Retina (tissue), 1 donor: Measurements from ENCODE around the gene IFT20.
A peak's percentile ranks its signal among the peaks of the same experiment; 100 is the strongest.
"Not testable (repeated sequence)": the region's sequence is repeated elsewhere in the genome, so short reads cannot be mapped to it uniquely, and the experiment has no call there.

Experiments
- DNase-seq: peaks from one replicate; pipeline ENCODE4 v3.0.0-alpha.2; 2016

IFT20 gene

GRCh38 chr17:28363776-28364650 is 28.7 kb upstream of the IFT20 start:
- no peak for DNase-seq

- no peak for DNase-seq
Observed at GRCh38 chr17:28363186-28363585, 27.9 kb upstream of the IFT20 start.

GRCh38 chr17:28357901-28358197 is 22.6 kb upstream of the IFT20 start:
- DNase-seq: no peak

GRCh38 chr17:28357061-28357900 is 22.0 kb upstream of the IFT20 start, which contains the start of gene POLDIP2:
TSS of gene POLDIP2 (minus strand) at chr17:28357527. CDS start at chr17:28357448, 79 bp downstream.
- peak; percentile 96 for DNase-seq

- DNase-seq: no peak
Observed at GRCh38 chr17:28350271-28350670, 15.0 kb upstream of the IFT20 start.

DNA sequence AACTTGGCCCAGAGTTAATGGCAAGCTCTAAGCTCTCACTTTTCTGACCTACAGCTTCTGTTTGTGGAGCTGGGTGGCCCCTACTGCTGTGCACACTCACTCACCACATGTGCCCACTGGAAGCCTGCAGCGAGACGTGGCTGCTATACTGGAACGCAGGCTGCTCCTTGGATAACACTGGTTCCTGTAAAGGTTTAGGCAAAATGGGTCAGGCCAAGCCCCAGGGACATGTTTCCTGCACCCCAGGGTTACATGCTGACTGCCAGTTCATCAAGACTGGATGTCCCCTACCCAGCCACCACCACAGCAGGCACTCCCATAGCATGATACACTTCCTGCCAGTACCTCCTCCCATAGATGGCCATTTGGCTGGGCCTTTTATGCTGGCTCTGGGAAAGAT is 13.7 kb upstream of the IFT20 start:
- no peak for DNase-seq

- no peak for DNase-seq
Observed at GRCh38 chr17:28347261-28347891, 12.1 kb upstream of the IFT20 start.

- DNase-seq: no peak
Observed at GRCh38 chr17:28346746-28347246, 11.5 kb upstream of the IFT20 start.

DNA sequence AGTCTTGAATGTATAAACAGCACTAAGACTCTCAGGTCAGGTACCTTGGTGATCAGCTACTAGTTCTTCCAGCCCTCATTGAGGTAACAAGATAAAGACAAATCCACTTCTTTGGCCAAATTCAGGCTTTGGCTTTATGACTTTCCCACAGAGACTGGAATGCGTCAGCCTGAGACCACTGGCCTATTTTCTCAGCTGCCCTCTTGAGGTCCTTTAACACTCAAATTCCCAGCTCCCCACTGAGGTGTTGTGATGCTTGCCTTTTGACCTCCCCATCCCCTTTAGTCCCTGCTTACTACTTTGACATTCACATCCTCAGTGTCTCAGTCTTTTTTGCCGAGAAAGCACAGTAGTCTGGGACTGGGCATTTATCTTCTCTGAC is 10.9 kb upstream of the IFT20 start:
- DNase-seq: no peak

DNA sequence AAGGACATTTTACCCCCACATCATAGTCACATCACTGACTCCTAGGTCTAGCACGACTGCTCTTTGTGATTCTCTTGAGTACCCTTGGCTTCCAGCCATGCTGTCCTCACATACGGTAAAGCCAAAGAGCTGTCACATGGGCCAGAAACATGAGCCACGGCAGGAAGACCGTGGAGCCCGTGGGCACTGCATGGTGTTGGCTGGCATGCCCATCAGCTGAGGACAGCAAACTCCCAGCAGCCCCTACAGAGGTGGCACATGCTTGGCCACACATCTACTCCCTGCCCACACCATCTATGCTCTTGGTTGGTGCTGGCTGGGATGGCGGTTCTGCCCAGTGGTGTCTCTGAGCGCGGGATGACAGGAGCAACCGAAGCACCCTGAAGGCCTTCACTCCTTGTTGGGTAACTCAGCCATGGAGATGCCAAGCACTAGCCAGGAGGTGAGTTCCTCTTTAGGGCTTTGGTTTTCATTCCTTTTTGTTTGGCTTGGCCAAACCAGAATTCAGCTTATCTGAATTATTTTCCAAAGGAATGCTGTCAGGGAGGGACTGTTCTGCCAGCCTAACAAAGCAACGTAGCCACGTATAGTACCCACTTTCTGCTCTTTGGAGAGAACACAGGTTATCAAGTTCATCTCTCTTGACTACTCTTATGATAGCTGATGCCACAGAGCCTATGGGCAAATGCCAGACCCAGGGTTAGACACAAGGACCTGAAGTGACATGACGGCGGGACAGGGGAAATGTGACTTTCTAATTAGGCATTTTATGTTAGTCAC is 10.3 kb upstream of the IFT20 start:
- no peak for DNase-seq

- DNase-seq: no peak
Observed at GRCh38 chr17:28344435-28344901, 9.2 kb upstream of the IFT20 start.

DNA sequence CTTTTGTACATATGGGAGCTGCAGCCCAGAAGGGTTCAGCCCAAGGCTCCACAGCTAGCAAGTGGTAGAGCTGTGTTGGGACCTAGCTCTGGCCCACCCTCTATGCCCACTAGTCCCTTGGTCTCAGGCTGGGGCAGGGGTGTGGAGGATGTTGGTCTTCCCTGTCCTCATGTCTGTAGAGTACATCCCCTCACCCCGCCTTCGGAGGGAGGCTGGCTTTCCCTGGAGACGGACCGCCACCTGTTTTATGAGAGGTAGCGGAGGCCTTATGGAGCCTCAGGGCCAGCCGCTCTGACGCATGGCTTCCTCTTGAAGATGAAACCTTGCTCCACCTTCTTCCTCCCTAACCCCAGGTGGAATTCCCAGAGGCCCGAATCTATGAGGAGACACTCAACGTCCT is 8.7 kb upstream of the IFT20 start:
- no peak for DNase-seq

DNA sequence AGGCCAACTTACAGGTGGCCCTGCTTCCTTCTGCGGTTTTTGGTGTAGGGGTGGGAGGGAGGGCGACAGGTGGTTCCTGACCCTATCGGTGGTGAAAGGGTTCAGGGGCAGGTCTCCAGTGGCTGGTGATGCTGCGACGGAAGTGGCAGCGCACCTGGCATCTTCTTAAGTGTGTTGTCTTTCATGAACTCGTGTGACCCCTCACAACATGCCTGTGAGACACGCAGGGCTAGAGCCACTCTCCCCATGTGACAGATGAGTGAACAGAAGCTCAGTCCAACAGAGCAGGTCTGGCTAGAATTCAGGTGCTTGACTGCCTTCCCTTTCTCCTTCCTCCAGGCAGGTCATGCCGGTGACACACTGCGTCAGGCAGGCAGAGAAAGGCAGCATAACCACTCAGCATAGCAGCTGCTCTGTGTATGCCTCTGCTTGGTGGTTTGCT is 8.2 kb upstream of the IFT20 start:
- no peak for DNase-seq

GRCh38 chr17:28342313-28342712 is 7.0 kb upstream of the IFT20 start:
- DNase-seq: no peak

DNA sequence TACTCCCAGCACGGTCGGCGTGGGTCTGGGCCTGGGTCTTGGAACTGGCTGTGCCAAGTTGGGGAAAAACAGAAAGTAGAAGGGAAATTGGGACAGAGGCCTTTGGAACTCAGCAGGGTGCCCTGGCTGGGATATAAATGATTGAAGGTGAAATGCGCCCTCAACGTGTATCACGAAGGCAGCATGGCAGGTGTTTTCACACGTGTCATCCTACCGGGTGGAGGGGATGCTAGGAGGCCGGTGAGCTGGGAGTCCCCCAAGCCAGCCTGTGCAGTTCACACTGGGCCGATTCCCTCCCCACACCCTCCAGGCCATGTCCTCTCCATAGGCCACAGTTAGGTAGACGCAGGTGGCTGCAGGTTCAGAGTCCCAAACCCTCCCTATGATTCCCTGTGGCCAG is 6.2 kb upstream of the IFT20 start:
- no peak for DNase-seq

DNA sequence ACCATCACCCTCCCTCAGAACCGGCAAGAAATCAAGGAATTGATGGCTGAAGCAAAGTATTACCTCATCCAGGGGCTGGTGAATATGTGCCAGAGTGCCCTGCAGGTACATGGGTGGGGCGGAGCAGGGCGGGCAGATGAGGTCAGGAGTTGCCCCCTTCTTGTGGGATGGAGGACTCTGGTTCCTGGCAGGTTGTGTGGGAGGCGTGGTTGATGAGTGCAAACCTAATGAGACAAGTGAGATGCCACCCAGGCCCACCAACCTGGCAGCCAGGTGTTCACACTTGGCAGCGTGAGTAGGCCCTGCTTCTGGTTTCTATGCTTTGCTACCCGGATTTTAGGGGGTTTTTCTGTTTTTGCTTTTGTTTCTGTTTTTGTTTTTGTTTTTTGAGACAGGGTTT is 5.1 kb upstream of the IFT20 start:
- DNase-seq: no peak

- no peak for DNase-seq
Observed at GRCh38 chr17:28339431-28339830, 4.2 kb upstream of the IFT20 start.

- DNase-seq: not testable (repeated sequence)
Observed at GRCh38 chr17:28338769-28339212, 3.5 kb upstream of the IFT20 start.

DNA sequence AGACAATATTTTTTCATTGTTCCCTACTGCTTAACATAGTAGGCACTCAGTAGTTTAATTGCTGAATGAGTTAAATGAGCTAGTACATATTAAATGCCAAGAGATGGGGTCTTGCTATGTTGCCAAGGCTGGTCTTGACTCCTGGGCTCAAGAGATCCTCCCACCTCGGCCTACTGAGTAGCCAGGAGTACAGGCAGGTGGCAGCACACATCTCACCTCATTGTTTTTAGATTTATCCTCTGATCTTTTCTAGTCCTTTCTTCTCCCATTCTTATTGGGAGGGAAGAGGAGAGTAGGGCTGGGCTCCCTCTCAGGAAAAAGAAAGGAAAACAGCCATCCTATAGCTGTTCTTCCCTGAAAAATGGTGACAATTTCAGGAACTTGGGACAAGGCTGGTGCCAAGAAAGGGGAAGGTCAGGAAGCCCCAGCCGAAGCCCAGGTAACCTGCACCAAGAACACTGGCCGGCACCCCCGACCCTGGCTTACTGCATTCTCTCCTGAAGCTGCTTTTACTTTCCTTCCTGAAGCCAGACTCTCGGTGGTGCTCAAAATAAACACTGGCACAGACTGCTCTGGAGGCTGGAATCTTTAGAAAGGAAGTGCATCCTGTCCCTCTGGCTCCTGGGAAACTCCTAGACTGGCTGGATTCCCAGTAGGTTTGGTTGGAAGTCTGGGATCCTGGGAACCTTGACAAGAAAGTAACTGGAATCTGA is 2.9 kb upstream of the IFT20 start:
- no peak for DNase-seq

GRCh38 chr17:28335959-28336871 is 943 bp upstream of the IFT20 start:
- no peak for DNase-seq
